ENCODE results near the gene ZNF888. TPM values are rescaled to one million over a fixed set of nuclear protein-coding genes. Genes with fewer than 3 reads are reported as not detected.

Gene ZNF888
- total and polyA plus RNA-seq, 9 of the 15 experiments (the other 6 are each of a cell fraction or from before 2014, with no cell fraction given), result 1.6 to 13.3 (median 9.9) TPM

GRCh38 chr19:52936151-52936953, 13.1 kb upstream of the ZNF888 start (continued):
- no peak for TF ChIP-seq TFE3 (CRISPR knock-in tag; IDR thresholded peaks at IDR 0.05)
- no peak for TF ChIP-seq RFX7 (CRISPR knock-in tag; IDR thresholded peaks at IDR 0.05)
- 0 out of 2 replicates have a peak, but pooled peaks have one; percentile 57 for TF ChIP-seq HES1 (IDR thresholded peaks at IDR 0.05; ENCODE audit: low read depth)
- TF ChIP-seq CTCF (IDR thresholded peaks at IDR 0.05 in 2 of 3, conservative IDR thresholded peaks at IDR 0.05 in 1 of 3; ENCODE audit: insufficient read depth in 2 of 3, low read depth in 1 of 3, low read length in 3 of 3), result no peak
- no peak for TF ChIP-seq ZNF830 (CRISPR knock-in tag; IDR thresholded peaks at IDR 0.05)
- TF ChIP-seq BRD9 (IDR thresholded peaks at IDR 0.05; ENCODE audit: low read depth, partially characterized antibody), result peak; percentile 53
- no peak for TF ChIP-seq BDP1 (IDR thresholded peaks at IDR 0.05; ENCODE audit: insufficient read depth, insufficient read length)
- peak; percentile 92 for TF ChIP-seq ZNF589 (CRISPR knock-in tag; IDR thresholded peaks at IDR 0.05; ENCODE audit: low read depth)
- no peak for TF ChIP-seq CBX8 (IDR thresholded peaks at IDR 0.05; ENCODE audit: borderline replicate concordance, extremely low read depth, low read depth, low read length, poor library complexity, severe bottlenecking)
- no peak for TF ChIP-seq ZZZ3 (IDR thresholded peaks at IDR 0.05)
- TF ChIP-seq TBL1XR1 (IDR thresholded peaks at IDR 0.05; ENCODE audit: low read length in 2 of 2), result peak; percentile 94 to 98
- TF ChIP-seq HDAC6 (IDR thresholded peaks at IDR 0.05; ENCODE audit: low read depth, low read length), result no peak
- TF ChIP-seq ZFP1 (CRISPR knock-in tag; IDR thresholded peaks at IDR 0.05), result no peak
- TF ChIP-seq ESRRB (CRISPR knock-in tag; IDR thresholded peaks at IDR 0.05; ENCODE audit: borderline replicate concordance), result no peak
- TF ChIP-seq ZKSCAN1 (IDR thresholded peaks at IDR 0.05; ENCODE audit: low read depth, low read length), result peak; percentile 51; the same call in 1 of the 2 replicates
